SK-N-SH treated with all-trans-retinoic acid at 6 μM for 48 hours (cell line): Measurements from ENCODE around the gene LILRB3.
A peak's percentile ranks its signal among the peaks of the same experiment; 100 is the strongest.
"Not testable (repeated sequence)": the region's sequence is repeated elsewhere in the genome, so short reads cannot be mapped to it uniquely, and the experiment has no call there.

Experiments used
- ATAC-seq: fragments of 200-7000 bp; cut with Tn5 transposase; 3 replicates; pipeline ENCODE4 v1.9.1; 2020; ENCODE audit warnings: mild to moderate bottlenecking, moderate library complexity
- ARNTL ChIP-seq: fragments of 450-650 bp; formaldehyde crosslinking; IDR thresholded peaks from 2 replicates; pipeline ENCODE4 v1.5.0; 2020; ENCODE audit warnings: low read depth, mild to moderate bottlenecking, moderate library complexity, borderline replicate concordance
- BACH2 ChIP-seq: fragments of 250-450 bp; sonication (Bioruptor Pico); IDR thresholded peaks from 2 replicates; pipeline ENCODE4 v1.9.0; 2021; ENCODE audit warnings: mild to moderate bottlenecking, borderline replicate concordance
- CSDC2 ChIP-seq: fragments of 250-450 bp; sonication (Bioruptor Pico); IDR thresholded peaks from 2 replicates; pipeline ENCODE4 v1.5.0; 2020; ENCODE audit warnings: mild to moderate bottlenecking, moderate library complexity
- ESRRG ChIP-seq: fragments of 250-450 bp; sonication (Bioruptor Pico); IDR thresholded peaks from 2 replicates; pipeline ENCODE4 v1.6.1; 2021; ENCODE audit warnings: mild to moderate bottlenecking
- ISL1 ChIP-seq: fragments of 250-450 bp; sonication (Bioruptor Pico); IDR thresholded peaks from 2 replicates; pipeline ENCODE4 v2.1.2; 2022; ENCODE audit warnings: mild to moderate bottlenecking, moderate library complexity
- OSR1 ChIP-seq: fragments of 250-450 bp; sonication (Bioruptor Pico); IDR thresholded peaks from 2 replicates; pipeline ENCODE4 v1.8.0; 2022; ENCODE audit warnings: moderate library complexity, mild to moderate bottlenecking, inconsistent platforms
- PPARA ChIP-seq: fragments of 250-450 bp; sonication (Bioruptor Pico); IDR thresholded peaks from 2 replicates; pipeline ENCODE4 v1.5.0; 2020; ENCODE audit warnings: mild to moderate bottlenecking, borderline replicate concordance
- RARB ChIP-seq: fragments of 250-450 bp; sonication (Bioruptor Pico); IDR thresholded peaks from 2 replicates; pipeline ENCODE4 v1.8.0; 2021; ENCODE audit warnings: mild to moderate bottlenecking, moderate library complexity
- TCF4 ChIP-seq: fragments of 250-450 bp; sonication (Bioruptor Pico); IDR thresholded peaks from 2 replicates; pipeline ENCODE4 v1.8.0; 2021; ENCODE audit warnings: mild to moderate bottlenecking, moderate library complexity, borderline replicate concordance
- TOX ChIP-seq: fragments of 250-450 bp; sonication (Bioruptor Pico); IDR thresholded peaks from 2 replicates; pipeline ENCODE4 v1.8.0; 2021; ENCODE audit warnings: mild to moderate bottlenecking, moderate library complexity, borderline replicate concordance
- ZC3H10 ChIP-seq: fragments of 250-450 bp; sonication (Bioruptor Pico); IDR thresholded peaks from 2 replicates; pipeline ENCODE4 v1.5.1; 2021; ENCODE audit warnings: mild to moderate bottlenecking, moderate library complexity
- ZFP3 ChIP-seq: fragments of 250-450 bp; sonication (Bioruptor Pico); IDR thresholded peaks from 2 replicates; pipeline ENCODE4 v1.5.0; 2020; ENCODE audit warnings: mild to moderate bottlenecking, moderate library complexity
- ZNF565 ChIP-seq: fragments of 450-650 bp; formaldehyde crosslinking; conservative IDR thresholded peaks from 2 replicates; pipeline ENCODE4 v1.5.0; 2020; ENCODE audit warnings: low read depth, mild to moderate bottlenecking, moderate library complexity
- ZNF70 ChIP-seq: fragments of 450-650 bp; formaldehyde crosslinking; IDR thresholded peaks from 2 replicates; pipeline ENCODE4 v1.5.0; 2020; ENCODE audit warnings: mild to moderate bottlenecking, moderate library complexity
- ZNF8 ChIP-seq: fragments of 450-650 bp; formaldehyde crosslinking; IDR thresholded peaks from 2 replicates; pipeline ENCODE4 v1.5.0; 2020; ENCODE audit warnings: mild to moderate bottlenecking, moderate library complexity
- TF ChIP-seq, protein P1 (sequence below): fragments of 250-450 bp; sonication (Bioruptor Pico); IDR thresholded peaks from 2 replicates; pipeline ENCODE4 v1.8.0; 2020; ENCODE audit warnings: mild to moderate bottlenecking, moderate library complexity, borderline replicate concordance
- TF ChIP-seq, protein P2 (sequence below): fragments of 250-450 bp; sonication (Bioruptor Pico); IDR thresholded peaks from 2 replicates; pipeline ENCODE4 v1.5.1; 2021; ENCODE audit warnings: mild to moderate bottlenecking, moderate library complexity
- TF ChIP-seq, protein P3 (sequence below): fragments of 250-450 bp; sonication (Bioruptor Pico); IDR thresholded peaks from 2 replicates; pipeline ENCODE4 v1.5.1; 2020; ENCODE audit warnings: low read depth, mild to moderate bottlenecking, moderate library complexity
- TF ChIP-seq, protein P4 (sequence below): fragments of 250-450 bp; sonication (Bioruptor Pico); IDR thresholded peaks from 2 replicates; pipeline ENCODE4 v1.8.0; 2021; ENCODE audit warnings: low read depth, mild to moderate bottlenecking, moderate library complexity, borderline replicate concordance
- TF ChIP-seq, protein P5 (sequence below): fragments of 250-450 bp; sonication (Bioruptor Pico); IDR thresholded peaks from 2 replicates; pipeline ENCODE4 v1.5.0; 2020; ENCODE audit warnings: mild to moderate bottlenecking, moderate library complexity

Gene LILRB3

DNA sequence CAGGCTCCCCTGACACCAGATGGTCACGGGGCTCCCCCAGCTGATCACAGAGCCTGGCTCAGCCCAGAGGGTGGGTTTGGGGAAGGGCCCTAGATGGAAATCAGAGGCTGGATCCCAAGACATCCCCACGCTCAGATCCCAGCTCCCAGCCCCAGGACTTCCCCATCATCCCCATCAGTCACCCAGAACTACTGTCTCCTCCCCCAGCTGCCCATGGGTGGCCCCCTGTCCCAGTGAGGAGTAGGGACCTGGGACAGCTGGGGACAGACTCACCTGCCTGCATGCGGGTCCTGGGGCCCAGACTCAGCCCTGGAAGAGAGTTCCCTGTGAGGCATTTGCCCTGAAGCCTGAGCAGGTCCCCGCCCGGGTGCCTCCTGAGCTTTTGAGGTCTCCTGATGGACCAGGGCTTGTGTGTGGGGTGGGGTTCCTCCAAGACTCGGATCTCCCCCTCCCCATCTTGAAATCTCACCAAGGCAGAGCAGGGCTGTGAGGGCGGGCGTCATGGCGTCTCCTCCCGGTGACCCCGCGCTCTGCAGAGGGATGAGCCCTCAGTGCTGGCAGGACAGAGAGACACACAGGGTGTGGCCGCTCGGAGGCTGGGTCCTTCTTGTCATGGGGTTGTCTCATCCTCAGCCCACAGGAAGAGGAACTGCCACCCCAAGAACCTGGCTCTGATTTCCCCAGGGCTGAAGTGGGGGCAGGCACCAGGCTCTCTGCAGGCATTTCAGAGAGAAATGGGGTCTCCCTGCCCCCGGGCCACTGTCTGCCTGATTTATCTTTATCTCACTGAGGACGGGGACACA, at the start of gene LILRB3:
TSS of gene LILRB3 (minus strand) at position 534 of the 803 bp plus-strand sequence. CDS start at position 503, 31 bp downstream.
- ATAC-seq, result peak; percentile 28

DNA sequence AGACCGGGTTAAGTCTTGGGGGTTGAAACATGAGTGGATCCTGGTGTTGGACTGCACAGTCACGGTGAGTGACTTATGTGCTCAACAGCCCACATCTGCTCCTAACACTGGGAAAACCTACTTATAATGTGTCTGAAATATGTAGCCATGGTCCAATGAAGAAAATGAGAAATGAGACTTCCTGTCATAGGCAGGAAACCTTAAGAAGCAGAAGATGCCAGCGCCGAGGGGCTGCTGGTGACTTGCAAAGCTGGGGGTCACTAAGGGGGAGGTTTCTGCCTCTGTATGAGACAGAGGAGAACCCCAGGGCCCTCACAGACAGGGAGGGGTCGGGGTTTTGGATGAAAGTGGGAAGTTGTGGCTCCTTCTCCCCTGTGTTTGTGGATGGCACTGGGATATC, 49.4 kb upstream of the LILRB3 start:
- ATAC-seq, result not testable (repeated sequence)

DNA sequence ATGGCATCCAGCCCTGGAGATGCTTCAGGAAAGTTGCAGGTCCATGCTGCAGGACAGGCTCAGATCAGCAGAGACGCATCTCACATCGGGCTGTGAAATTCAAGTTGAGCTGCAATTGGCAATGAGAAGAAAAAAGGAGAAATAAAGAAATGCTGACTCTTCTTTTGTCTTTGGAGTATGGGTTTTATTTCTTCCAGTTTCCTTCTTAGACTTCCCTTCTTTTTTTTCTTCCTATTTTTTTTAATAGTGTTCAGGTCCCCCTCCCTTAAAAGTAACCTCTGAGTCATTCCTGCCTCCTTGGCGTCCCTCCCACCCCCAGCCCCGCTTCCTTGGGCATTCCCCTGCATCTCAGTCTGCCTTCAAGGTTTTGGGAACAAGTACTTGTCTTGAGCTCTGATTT, 48.8 kb upstream of the LILRB3 start:
- ATAC-seq, result not testable (repeated sequence)

DNA sequence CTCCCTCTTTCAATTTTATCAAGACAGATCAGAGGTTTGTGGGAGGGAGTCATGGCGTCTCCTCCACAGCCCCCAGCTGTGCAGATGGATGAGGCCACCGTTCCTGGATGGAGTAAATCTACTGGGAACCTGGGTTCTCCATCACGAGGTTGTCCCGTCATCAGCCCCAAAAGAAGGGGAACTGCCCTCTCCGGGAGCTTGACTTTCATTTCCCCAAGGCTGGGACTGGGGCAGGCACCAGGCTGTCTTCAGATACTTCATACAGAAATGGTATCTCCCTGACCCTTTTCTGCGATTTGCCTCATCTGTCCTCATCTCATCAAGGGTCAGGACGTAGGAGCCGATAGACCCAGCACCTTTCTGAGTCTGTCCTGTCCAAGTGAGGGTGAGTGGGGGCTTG, 48.3 kb upstream of the LILRB3 start:
- no peak for ATAC-seq
- no peak for TF ChIP-seq BACH2 (CRISPR knock-in tag)
- TF ChIP-seq, protein P1, sequence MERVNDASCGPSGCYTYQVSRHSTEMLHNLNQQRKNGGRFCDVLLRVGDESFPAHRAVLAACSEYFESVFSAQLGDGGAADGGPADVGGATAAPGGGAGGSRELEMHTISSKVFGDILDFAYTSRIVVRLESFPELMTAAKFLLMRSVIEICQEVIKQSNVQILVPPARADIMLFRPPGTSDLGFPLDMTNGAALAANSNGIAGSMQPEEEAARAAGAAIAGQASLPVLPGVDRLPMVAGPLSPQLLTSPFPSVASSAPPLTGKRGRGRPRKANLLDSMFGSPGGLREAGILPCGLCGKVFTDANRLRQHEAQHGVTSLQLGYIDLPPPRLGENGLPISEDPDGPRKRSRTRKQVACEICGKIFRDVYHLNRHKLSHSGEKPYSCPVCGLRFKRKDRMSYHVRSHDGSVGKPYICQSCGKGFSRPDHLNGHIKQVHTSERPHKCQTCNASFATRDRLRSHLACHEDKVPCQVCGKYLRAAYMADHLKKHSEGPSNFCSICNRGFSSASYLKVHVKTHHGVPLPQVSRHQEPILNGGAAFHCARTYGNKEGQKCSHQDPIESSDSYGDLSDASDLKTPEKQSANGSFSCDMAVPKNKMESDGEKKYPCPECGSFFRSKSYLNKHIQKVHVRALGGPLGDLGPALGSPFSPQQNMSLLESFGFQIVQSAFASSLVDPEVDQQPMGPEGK, result no peak
- no peak for TF ChIP-seq ZFP3 (CRISPR knock-in tag)
- no peak for TF ChIP-seq ESRRG (CRISPR knock-in tag)
- TF ChIP-seq TCF4 (CRISPR knock-in tag), result no peak
- TF ChIP-seq PPARA (CRISPR knock-in tag), result no peak
- TF ChIP-seq, protein P2, sequence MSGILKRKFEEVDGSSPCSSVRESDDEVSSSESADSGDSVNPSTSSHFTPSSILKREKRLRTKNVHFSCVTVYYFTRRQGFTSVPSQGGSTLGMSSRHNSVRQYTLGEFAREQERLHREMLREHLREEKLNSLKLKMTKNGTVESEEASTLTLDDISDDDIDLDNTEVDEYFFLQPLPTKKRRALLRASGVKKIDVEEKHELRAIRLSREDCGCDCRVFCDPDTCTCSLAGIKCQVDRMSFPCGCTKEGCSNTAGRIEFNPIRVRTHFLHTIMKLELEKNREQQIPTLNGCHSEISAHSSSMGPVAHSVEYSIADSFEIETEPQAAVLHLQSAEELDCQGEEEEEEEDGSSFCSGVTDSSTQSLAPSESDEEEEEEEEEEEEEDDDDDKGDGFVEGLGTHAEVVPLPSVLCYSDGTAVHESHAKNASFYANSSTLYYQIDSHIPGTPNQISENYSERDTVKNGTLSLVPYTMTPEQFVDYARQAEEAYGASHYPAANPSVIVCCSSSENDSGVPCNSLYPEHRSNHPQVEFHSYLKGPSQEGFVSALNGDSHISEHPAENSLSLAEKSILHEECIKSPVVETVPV, result no peak
- TF ChIP-seq ARNTL, result no peak
- no peak for TF ChIP-seq ZC3H10 (CRISPR knock-in tag)
- no peak for TF ChIP-seq ZNF8 (CRISPR knock-in tag)
- TF ChIP-seq ISL1 (CRISPR knock-in tag), result no peak
- TF ChIP-seq, protein P3, sequence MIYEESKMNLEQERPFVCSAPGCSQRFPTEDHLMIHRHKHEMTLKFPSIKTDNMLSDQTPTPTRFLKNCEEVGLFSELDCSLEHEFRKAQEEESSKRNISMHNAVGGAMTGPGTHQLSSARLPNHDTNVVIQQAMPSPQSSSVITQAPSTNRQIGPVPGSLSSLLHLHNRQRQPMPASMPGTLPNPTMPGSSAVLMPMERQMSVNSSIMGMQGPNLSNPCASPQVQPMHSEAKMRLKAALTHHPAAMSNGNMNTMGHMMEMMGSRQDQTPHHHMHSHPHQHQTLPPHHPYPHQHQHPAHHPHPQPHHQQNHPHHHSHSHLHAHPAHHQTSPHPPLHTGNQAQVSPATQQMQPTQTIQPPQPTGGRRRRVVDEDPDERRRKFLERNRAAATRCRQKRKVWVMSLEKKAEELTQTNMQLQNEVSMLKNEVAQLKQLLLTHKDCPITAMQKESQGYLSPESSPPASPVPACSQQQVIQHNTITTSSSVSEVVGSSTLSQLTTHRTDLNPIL (CRISPR knock-in tag), result no peak
- TF ChIP-seq ZNF70 (CRISPR knock-in tag), result no peak
- no peak for TF ChIP-seq TOX (CRISPR knock-in tag)
- TF ChIP-seq, protein P4, sequence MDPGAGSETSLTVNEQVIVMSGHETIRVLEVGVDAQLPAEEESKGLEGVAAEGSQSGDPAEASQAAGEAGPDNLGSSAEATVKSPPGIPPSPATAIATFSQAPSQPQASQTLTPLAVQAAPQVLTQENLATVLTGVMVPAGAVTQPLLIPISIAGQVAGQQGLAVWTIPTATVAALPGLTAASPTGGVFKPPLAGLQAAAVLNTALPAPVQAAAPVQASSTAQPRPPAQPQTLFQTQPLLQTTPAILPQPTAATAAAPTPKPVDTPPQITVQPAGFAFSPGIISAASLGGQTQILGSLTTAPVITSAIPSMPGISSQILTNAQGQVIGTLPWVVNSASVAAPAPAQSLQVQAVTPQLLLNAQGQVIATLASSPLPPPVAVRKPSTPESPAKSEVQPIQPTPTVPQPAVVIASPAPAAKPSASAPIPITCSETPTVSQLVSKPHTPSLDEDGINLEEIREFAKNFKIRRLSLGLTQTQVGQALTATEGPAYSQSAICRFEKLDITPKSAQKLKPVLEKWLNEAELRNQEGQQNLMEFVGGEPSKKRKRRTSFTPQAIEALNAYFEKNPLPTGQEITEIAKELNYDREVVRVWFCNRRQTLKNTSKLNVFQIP, result no peak
- TF ChIP-seq CSDC2 (CRISPR knock-in tag), result no peak
- no peak for TF ChIP-seq OSR1 (CRISPR knock-in tag)
- TF ChIP-seq, protein P5, sequence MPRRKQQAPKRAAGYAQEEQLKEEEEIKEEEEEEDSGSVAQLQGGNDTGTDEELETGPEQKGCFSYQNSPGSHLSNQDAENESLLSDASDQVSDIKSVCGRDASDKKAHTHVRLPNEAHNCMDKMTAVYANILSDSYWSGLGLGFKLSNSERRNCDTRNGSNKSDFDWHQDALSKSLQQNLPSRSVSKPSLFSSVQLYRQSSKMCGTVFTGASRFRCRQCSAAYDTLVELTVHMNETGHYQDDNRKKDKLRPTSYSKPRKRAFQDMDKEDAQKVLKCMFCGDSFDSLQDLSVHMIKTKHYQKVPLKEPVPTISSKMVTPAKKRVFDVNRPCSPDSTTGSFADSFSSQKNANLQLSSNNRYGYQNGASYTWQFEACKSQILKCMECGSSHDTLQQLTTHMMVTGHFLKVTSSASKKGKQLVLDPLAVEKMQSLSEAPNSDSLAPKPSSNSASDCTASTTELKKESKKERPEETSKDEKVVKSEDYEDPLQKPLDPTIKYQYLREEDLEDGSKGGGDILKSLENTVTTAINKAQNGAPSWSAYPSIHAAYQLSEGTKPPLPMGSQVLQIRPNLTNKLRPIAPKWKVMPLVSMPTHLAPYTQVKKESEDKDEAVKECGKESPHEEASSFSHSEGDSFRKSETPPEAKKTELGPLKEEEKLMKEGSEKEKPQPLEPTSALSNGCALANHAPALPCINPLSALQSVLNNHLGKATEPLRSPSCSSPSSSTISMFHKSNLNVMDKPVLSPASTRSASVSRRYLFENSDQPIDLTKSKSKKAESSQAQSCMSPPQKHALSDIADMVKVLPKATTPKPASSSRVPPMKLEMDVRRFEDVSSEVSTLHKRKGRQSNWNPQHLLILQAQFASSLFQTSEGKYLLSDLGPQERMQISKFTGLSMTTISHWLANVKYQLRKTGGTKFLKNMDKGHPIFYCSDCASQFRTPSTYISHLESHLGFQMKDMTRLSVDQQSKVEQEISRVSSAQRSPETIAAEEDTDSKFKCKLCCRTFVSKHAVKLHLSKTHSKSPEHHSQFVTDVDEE (CRISPR knock-in tag), result no peak
- no peak for TF ChIP-seq ZNF565
- no peak for TF ChIP-seq RARB
